ENCODE results near the gene UBXN10.
"Not testable (repeated sequence)": the region's sequence is repeated elsewhere in the genome, so short reads cannot be mapped to it uniquely, and the experiment has no call there.

Gene UBXN10

DNA sequence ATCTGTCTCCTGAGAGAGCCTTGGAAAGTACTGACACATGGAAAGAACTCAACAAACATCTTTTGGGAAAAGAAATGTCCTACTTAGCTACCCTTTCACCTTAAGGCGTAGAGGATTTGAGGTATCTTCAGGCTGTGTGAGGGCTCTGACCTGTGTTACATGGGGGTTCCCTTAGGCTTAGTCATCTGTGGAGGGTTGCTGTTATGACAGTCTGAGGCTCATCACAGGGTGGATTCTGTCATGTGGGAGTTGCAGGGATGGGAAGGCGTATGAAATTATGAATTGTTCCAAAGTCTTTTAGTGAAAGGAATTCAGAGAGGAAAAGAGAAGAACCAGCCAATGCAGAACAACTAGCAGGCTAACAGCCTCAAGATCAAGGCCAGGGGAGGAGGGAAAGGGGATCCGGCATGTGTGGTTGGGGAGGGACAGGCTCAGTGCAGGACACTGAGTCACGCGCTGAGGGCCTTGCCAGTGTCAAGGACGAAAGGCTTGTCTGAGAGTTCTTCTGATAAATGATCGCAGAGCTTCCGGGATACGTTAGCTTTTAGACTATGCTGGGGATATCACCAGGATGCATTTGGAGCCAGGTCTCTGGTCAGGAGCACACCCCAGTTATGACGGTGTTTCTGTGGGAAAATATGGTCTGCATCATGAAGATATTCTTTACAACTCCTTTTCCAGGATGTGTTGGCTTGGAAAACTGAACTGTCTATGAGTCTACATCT lies 25.0 kb downstream of the UBXN10 start:
- DNase-seq = no peak

DNA sequence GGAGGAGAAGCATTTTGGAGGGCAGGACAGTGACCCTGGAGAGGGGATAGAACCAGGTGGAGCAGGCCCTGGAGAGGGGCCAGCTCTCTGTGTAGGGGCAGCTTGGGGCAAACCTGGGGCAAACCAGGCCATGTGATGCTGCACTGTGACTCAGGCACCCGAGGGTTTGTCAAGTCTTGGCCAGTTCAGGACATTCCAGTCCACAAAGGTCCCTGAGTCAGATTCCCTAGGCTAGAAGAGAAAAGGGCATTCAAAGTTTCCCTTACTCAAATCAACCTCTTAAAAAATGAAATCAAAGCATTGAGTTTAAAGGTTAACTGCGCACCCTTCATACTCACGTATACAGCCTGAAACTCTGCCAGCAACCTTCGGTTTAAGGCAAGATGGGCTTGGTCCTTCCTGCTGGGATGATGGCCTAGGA lies 25.6 kb downstream of the UBXN10 start:
- DNase-seq = no peak

DNA sequence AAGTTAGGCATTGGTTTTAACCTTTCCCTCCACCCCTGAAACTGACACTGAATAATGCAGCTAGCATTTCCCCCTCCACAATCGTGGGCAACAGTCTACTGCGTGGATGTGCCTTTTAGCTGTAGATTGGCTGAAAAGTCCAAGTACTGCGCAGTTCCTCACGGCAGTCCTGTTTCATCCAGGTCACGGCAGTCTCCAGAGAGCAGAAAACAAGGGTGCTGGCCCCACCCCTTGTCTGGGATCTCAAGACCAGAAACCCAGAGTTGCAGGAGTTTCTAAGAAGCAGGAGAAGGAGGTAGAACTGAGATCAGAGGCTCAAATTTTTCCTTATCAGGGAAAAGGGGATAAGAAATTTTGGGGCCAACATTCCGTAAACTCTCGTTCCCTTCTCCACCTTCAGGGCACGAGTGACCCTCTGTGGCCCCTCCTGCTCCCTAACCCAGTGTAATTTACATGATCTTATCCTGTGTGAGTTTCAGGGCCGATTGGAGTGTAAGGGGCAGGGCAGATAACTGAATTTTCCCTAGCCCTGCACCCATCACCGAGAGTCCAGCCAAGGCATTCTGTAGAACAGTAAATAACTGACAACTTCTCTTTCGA lies 26.3 kb downstream of the UBXN10 start:
- no peak for DNase-seq

DNA sequence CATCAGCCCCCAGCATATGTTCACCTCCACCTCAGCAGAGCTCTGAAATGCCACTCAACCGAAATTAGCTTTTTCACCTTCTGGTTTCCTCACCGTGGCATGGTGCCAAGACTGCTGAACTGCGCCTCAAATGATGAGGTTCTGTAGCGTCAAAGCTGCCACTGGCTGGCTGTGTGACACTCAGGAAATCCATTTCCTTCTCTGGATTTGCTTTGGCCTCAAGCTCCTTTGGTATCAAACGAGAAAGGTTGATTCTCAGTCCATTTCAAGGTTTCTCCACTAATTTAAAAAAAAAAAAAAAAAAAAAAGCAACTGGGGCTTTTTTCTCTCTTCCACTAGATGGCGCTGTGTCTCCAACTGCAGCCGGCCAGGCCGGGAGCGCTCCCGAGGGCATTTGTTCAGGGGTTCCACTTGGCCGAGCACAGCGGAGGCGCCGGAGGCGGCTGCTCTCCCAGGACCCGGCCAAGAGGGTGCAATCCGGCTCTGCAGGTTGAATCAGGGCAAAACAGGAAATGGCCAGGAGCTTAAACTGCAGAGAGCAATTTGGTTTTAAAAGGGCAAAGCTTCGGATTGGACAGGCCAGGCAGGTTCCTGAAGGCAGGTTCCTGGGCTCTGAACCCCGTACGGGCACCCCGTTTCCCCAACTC lies 26.9 kb downstream of the UBXN10 start:
- no peak for DNase-seq

DNA sequence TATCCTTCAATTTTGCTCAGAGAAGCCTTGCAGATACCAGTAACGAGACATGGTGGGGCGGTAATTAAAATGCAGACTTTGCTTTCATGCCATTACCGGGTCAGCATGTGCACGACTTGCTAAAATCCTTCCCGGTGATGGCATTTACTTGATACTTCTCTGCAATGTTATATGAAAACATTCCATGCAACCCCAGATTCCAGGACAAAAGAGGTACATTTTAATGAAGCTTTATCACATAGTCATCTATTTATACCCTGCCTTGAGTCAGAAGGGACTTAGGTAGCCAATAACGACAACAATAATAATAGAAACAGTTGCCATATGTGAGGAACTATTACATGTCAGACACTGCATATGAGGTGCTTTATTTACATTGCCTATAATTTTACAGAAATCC lies 29.8 kb downstream of the UBXN10 start:
- DNase-seq = no peak

DNA sequence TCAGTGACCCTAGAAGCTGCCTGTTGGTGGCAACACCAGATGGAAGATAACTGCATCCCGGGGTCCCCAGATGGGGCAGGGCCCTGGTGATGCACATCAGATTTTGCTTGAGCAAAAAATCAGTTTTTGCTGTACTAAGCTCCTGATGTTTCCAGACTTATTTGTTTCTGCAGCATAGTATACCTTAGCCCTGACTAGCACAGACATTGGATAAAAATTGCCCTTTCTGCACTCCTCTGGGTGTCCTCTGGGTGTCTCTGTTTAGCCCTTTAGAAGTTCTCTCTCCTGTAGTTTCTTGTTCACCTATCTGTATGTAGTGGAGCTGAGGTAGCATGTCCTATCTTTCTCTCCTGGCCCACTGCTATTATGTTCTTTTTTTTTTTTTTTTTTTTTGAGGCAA lies 30.7 kb downstream of the UBXN10 start:
- no peak for DNase-seq

DNA sequence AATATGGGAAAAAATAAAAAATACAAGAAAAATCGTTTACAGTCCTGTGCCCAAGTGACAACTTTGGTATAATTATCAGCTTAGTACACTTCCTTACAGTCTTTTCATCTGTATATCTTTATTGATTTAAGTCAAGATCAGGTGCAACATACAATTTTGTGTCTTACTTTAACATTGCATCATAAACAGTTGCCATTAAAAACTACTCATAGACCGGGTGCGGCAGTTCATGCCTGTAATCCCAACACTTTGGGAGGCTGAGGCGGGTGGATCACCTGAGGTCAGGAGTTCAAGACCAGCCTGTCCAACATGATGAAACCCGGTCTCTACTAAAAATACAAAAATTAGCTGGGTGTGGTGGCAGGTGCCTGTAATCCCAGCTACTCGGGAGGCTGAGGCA lies 33.2 kb downstream of the UBXN10 start:
- not testable (repeated sequence) for DNase-seq

DNA sequence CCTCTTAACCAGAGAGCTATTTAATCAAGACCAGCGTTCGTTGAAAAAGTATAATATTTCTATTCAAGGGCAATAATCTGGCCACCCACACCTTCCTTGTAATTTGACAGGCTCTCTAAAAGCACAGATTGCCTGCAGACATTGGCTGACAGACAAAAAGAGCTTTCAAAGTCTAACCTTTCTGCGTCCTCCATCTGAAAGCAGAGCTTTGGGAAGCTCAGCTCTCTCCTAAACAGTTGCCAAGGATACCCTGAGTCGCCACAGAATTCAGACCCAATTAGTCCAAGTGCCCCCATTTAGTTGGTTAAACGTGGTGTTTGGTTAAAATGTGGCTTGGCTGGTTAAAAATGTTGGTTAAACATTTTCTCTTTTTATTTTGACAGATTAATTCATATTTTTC lies 34.1 kb downstream of the UBXN10 start:
- no peak for DNase-seq

DNA sequence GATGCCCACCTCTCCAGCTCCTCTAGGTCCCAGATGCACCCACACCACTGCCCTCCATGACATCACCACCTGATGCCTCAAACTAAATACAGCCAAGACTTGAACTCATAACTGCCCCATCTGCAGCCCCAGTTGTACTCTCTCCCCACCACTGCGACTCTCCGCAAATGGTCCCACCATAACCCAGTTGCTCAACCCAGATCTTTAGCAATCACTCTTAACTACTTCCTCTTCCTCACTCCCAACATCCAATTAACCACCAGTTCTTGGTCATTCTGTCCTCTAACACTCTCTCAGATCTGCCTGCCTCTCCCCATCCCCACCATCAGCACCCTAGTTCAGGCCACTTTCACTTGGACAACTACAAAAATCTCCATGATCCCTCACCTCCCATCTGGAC lies 37.2 kb downstream of the UBXN10 start:
- no peak for DNase-seq

DNA sequence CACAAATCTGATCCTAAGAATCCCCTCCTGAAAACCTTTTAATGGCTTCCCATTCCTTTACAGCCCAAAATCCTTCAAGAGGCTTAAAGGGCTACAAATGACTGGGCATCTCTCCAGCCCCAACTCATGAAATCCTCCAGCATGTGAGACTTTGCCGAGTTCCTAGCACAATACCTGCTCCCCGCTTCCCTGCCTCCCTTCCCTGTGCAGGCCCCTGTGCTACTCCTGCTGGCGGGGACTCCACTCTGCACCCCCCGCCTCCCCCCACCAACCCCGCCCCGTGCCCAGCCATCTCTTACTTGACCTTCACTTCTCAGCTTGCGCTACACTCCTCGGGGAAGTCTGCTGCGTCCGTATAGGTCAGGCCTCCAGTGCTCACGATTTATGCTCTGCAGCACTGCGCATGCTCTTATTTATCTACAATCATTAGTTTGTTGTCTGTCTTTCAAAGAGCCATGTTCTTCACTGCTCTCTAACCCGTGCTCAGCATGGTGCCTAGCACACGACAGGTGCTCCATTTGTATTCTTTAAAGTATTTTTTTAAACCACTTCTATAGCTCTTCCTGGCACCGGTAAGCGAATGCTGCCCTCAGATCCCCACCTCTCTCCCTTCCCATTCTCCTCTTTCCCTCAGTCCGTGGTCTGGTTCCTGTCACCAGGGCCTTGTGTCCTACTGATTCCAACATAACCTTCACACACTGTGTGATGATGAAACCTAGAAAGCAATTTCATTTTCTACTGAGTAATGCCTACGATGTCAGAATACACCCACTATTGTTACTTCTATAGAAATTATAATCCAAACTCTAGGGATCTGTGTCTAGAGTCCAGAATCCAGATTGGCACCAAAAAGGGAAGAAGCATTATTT lies 37.9 kb downstream of the UBXN10 start:
- no peak for DNase-seq

DNA sequence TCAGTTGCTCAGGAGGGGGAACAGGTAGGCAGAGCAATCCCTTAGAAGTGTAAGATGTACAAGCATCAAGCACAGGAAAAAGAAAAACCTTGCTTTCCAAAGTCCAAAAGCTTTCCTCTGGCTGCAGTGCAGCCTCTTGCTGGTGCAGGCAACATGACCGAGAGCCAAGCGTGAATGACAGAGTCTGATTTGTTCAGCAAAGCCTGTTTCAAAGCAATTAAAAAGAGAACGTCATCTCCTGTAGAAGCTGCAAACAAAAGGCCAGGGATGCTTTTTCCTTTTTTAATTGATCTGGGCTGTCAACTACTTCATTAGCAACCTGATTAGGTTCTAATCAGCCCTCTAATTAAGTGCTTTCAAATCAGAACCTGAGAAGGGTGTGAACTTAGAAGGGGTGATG lies 38.6 kb downstream of the UBXN10 start:
- DNase-seq = no peak

DNA sequence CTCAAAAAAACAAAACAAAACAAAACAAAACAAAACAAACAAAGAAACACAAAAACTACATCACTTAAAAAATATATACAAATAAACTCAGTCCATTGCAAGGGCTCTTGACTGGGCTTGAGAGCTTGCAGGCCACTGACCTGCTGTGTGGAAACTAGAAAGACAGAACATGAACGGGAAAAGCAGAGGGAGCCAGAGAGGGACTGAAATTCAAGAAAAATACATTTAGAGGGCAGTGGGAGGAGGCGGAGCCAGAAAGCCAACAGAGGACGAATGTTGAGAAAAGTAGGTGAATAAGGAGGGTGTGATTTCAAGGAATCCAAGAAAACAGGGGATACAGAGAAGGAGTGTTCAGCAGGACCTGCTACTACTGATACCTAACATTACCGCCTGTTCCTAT lies 41.8 kb downstream of the UBXN10 start:
- DNase-seq = no peak

DNA sequence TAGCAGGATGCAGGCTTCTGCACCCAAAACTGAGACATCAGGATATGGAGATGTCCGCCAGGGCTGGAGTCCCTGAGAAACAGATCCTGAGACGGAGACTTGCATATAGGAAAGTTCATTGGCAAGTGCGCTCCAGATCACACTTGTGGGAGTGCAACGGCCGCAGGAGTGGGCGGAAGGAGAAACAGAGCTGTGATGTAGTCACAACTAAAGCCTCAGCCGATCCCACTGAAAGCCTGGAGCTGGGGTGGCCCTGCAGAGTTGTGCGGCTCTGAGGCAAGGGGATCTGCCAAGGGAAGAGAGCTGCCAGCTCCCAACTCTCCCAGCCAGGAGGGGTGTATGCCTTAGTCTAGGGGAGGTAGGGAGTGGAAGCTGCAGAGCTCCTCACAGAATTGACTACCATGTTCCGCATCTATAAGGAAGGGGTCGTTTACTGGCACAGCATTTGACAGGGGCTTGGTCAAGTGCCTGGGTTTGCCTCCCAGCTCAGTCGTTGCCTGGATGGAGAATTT lies 42.5 kb downstream of the UBXN10 start:
- no peak for DNase-seq

DNA sequence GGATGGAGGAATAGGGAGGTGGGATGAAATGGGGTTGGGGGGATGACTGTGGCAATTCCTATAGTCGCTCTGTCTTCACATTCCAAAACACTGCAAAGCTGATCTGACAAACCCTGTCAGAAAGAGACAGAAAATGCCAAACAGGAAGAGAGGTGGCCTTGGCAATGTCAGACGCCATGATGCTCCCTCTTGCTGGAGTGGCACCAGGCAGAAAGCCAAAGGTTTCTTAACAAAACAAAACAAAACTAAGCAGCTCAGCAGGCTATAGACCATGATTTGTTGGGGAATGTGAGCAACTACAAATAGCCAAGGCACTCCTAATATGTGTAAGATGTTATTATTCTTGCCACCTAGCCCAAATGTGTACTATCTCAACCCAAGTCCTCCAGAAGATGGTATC lies 43.3 kb downstream of the UBXN10 start:
- no peak for DNase-seq

DNA sequence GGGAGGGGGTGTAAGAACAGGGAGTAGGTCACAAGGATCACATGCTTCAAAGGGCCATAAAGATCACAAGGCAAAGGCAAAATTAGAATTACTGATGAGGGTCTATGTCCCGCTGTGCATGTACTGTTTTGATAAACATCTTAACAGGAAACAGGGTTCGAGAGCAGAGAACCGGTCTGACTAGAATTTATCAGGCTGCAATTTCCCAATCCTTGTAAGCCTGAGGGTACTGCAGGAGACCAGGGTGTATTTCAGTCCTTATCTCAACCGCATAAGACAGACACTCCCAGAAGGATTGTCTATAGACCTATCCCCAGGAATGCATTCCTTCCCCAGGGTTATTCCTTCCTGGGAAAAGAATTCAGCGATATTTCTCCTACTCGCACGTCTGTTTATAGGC lies 46.7 kb downstream of the UBXN10 start:
- not testable (repeated sequence) for DNase-seq

DNA sequence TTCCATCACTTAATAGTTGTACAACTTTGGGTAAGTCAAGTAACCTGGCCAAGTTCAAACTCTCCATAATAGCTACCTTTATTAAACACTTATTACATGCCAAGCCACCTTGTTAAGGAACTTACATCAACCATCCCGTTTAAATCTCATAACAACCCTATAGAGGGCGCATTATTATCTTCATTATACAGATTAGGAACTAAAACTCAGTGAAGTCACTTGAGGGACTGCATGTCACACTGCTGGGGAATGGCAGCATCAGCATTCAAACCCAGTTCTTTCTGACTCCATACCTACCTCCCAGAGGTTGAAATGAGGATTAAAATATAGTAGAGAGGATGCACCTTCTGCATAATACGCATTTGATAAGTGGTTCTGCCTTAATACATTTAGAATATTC lies 47.5 kb downstream of the UBXN10 start:
- no peak for DNase-seq

DNA sequence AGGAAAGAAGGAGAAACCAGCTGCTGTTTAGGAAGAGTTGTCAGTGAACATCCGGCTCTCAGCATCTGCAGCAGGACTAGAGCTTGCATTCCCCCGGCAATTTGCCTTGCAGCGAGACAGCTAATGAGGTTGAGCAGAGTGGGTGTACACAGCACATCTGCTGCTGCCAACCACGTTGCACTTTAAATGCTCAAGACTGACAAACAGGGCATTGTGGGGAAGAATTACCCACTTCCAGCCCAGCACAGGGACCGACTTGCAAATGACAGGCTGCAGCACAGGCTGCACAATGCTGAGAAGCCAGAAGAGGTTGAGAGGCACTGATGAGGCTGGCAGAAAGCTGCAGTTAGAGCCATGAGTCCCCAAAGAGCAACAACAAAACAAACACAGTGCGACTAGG lies 48.0 kb downstream of the UBXN10 start:
- DNase-seq = no peak

DNA sequence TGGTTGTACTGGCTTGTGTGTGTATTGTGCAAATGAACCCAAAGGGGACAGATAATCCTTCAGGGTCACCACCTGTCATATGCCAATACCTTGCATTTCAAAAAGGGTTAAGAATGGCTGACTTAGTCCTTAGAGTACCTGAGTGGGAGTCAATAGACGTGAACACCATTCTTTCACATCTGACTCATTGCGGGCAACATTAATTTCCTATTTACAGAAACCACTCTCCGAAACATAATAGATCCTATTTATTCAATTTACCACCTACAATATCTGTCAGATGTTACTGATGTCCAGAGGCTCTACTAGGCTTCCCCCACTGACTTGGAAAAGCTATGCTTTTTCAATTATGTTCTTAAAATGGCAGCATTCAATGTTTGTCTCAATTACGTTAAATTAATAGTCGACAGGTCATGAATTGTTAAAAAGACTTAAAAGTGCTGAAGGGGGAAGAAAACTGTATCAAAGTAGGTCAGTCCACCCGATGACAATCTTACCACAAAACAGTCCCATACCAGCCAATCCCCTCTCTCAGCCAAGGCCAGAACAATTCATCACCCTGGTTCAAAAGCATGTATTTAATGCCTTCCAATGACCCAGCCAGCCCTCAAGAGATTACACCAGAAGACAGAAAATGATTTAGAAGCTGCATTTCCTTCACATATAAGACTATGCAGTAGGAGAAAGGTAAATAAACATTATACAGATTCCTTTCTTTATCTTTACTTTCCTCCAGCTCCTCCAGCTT lies 49.1 kb downstream of the UBXN10 start:
- DNase-seq = no peak

DNA sequence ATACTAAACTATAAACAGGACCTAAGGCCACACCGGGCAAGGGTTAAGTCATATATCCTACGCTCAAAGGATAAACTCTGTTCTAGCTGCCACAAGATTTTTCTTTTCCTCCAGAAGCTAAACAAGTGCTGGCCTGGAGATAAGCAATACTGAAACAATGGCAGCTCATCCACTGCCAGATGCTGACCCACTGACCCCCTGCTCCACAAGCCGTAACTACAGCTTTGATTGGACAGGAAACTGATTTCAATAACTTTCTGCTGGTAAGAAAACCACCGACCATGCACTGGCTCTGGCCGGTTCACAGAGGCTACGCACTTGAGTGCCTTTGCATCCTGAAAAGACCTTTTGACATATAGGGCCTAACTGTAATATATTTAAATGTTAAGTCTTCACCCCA lies 51.8 kb downstream of the UBXN10 start:
- no peak for DNase-seq

DNA sequence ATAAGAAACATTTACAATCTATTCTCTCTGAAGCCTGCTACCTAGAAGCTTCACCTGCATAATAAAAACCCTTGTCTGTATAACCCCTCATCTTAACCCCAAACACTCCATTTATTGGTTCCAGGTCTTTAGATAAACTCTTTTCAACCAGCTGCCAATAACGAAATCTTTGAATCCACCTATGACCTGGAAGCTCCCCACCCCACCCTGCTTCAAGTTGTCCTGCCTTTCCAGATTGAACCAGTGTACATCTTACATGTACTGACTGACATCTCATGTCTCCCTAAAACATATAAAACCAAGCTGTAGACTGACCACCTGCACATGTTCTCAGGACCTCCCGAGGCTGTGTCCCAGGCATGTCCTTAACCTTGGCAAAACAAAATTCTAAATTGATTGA lies 54.1 kb downstream of the UBXN10 start:
- DNase-seq = no peak

DNA sequence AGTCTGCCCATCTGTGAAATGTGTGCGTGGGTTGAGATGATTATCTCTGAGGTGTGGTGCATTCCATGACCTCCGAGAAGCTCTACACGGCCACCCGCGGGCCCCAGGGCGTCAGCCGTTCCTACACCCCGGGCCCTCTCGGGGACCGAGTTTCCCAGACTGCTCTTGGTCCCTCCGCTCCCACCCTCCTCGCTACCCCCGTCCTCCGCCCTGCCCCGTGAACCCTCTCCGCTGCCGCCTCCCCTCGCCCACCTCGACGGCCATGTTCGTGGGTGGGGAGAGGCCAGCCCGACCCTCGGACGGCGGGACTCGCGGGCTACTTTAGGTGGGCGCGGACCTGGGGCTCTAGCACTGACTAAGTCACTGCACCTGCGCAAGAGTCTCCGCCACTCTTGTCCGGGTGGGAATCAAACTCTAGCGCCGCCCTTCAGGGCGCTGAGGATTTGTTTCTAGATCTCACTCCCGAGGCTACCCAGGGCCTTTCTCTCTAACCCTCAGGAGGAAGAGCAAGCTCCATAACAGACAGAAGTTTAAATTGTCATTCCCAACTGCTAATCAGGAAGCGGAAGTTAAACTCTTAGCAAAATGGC lies 57.1 kb downstream of the UBXN10 start:
- DNase-seq = no peak
